SJSA1 (cell line): ENCODE results near the gene LRRIQ4. TPM values are rescaled to one million over a fixed set of nuclear protein-coding genes. Genes with fewer than 3 reads are reported as not detected.

Experiments
- DNase-seq, 2 experiments: peaks; one replicate each; pipeline ENCODE4 v3.0.0-alpha.2; 2015 to 2020; ENCODE audit warnings: low spot score in 2 of 2, low read depth in 1 of 2
- H3K27ac ChIP-seq: fragments of 250-450 bp; sonication (Bioruptor Pico); 2 replicates; pipeline ENCODE4 v1.5.1; 2020; ENCODE audit warnings: mild to moderate bottlenecking, moderate library complexity
- H3K27me3 ChIP-seq: fragments of 250-450 bp; sonication (Bioruptor Pico); replicated peaks from 2 replicates; pipeline ENCODE4 v1.5.1; 2020; ENCODE audit warnings: mild to moderate bottlenecking, moderate library complexity
- H3K36me3 ChIP-seq: fragments of 250-450 bp; sonication (Bioruptor Pico); 2 replicates; pipeline ENCODE4 v1.5.1; 2020; ENCODE audit warnings: mild to moderate bottlenecking
- H3K4me1 ChIP-seq: fragments of 250-450 bp; sonication (Bioruptor Pico); replicated peaks from 2 replicates; pipeline ENCODE4 v1.6.1; 2021; ENCODE audit warnings: mild to moderate bottlenecking
- H3K4me3 ChIP-seq: fragments of 250-450 bp; sonication (Bioruptor Pico); 2 replicates; pipeline ENCODE4 v1.5.1; 2020; ENCODE audit warnings: mild to moderate bottlenecking
- H3K9me3 ChIP-seq: fragments of 250-450 bp; sonication (Bioruptor Pico); replicated peaks from 2 replicates; pipeline ENCODE4 v1.5.1; 2020; ENCODE audit warnings: mild to moderate bottlenecking
- total RNA-seq: library from RNA; depleted of rRNA; stranded (reverse); fragments of >200 nt; shearing (Covaris generic); gene quantifications from 2 replicates; pipeline ENCODE4 v1.2.3, GENCODE V29; 2014

Gene LRRIQ4
- total RNA-seq, 1 experiment from 2014 or later = not detected

- DNase-seq = no peak
- Histone ChIP-seq H3K36me3 (no peaks in the 10 kb centered on the region), H3K9me3 (no peaks in the 10 kb centered on the region), H3K4me1 (no peaks in the 10 kb centered on the region), H3K27me3 (0 out of 2 replicates have a peak, but pooled peaks cover 3% of the 10 kb centered on the region), H3K4me3 (no peak overlapping the region), H3K27ac (no peak overlapping the region)
Observed at GRCh38 chr3:169822091-169822490, 9.4 kb downstream of the LRRIQ4 start.

DNA sequence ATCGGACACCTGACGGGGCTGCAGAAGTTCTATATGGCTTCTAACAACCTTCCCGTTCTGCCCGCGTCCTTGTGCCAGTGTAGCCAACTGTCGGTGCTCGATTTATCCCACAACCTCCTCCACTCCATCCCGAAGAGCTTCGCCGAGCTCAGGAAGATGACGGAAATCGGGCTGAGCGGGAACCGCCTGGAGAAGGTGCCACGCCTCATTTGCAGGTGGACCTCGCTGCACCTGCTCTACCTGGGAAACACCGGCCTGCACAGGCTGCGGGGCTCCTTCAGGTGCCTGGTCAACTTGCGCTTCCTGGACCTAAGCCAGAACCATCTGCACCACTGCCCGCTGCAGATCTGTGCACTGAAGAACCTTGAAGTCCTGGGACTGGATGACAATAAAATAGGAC is 9.9 kb downstream of the LRRIQ4 start:
- Histone ChIP-seq H3K27ac (no peak overlapping the region), H3K4me1 (no peaks in the 10 kb centered on the region), H3K9me3 (no peaks in the 10 kb centered on the region), H3K36me3 (no peaks in the 10 kb centered on the region), H3K27me3 (0 out of 2 replicates have a peak, but pooled peaks cover 3% of the 10 kb centered on the region), H3K4me3 (no peak overlapping the region)
- DNase-seq = no peak

GRCh38 chr3:169822983-169823382 is 10.3 kb downstream of the LRRIQ4 start:
- DNase-seq = no peak
- 0 out of 2 replicates have a peak, but pooled peaks cover 3% of the 10 kb centered on the region for H3K27me3 ChIP-seq
- no peaks in the 10 kb centered on the region for H3K36me3 ChIP-seq
- no peak overlapping the region for H3K4me3 ChIP-seq
- H3K9me3 ChIP-seq = no peaks in the 10 kb centered on the region
- no peak overlapping the region for H3K27ac ChIP-seq
- H3K4me1 ChIP-seq = no peaks in the 10 kb centered on the region

DNA sequence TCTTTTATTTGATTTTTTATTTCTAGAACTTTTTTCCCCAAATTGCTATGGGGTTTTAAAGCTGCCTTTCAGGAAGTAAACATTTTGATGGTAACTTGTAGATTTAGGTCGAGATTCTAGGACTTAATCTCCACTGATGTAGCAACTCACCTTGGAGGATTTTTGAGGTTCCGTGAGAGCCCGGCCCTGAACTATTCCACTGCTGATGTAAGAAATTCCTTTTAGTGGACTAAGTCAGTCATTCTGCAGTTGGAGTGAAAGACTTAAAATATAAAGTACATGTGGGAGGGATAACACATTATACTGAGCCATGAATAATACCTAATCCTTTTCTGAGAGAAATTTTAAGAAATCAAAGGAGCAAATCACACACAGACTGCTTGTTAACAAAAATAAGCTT is 12.6 kb downstream of the LRRIQ4 start:
- Histone ChIP-seq H3K4me1 (no peaks in the 10 kb centered on the region), H3K27me3 (no peaks in the 10 kb centered on the region), H3K4me3 (no peak overlapping the region), H3K27ac (no peak overlapping the region), H3K36me3 (no peaks in the 10 kb centered on the region), H3K9me3 (no peaks in the 10 kb centered on the region)
- no peak for DNase-seq

DNA sequence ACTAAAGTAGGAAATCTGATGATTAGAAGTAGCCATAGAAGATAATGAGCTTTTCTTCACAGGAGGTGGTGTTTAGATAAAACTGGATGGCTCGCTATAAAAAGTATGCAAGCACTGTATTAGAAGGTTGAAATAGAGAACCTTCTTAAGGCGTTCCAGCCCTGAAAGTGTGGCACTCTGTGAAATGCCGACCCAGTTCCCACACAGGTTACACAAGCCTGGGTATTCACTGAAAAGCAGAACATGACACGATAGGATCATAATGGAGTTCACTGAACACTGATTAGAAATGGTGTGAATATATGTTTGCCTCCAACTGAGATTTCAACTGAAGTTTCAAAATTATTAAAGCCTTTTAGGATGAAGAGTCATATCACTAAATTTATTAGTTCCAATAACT is 15.0 kb downstream of the LRRIQ4 start:
- H3K4me1 ChIP-seq = no peaks in the 10 kb centered on the region
- no peaks in the 10 kb centered on the region for H3K36me3 ChIP-seq
- no peak overlapping the region for H3K27ac ChIP-seq
- DNase-seq = no peak
- no peaks in the 10 kb centered on the region for H3K9me3 ChIP-seq
- H3K27me3 ChIP-seq = no peaks in the 10 kb centered on the region
- no peak overlapping the region for H3K4me3 ChIP-seq

GRCh38 chr3:169835533-169835932 is 22.9 kb downstream of the LRRIQ4 start:
- no peaks in the 10 kb centered on the region for H3K36me3 ChIP-seq
- H3K27ac ChIP-seq = no peak overlapping the region
- no peak for DNase-seq
- no peaks in the 10 kb centered on the region for H3K9me3 ChIP-seq
- no peak overlapping the region for H3K4me3 ChIP-seq
- H3K27me3 ChIP-seq = no peaks in the 10 kb centered on the region
- no peaks in the 10 kb centered on the region for H3K4me1 ChIP-seq

GRCh38 chr3:169836078-169836941 is 23.6 kb downstream of the LRRIQ4 start:
- Histone ChIP-seq H3K9me3 (no peaks in the 10 kb centered on the region), H3K36me3 (no peaks in the 10 kb centered on the region), H3K27me3 (no peaks in the 10 kb centered on the region), H3K4me1 (no peaks in the 10 kb centered on the region), H3K4me3 (no peak overlapping the region), H3K27ac (no peak overlapping the region)
- DNase-seq = no peak

- DNase-seq = no peak
- Histone ChIP-seq H3K27ac (no peak overlapping the region), H3K4me3 (no peak overlapping the region), H3K27me3 (no peaks in the 10 kb centered on the region), H3K4me1 (no peaks in the 10 kb centered on the region), H3K36me3 (no peaks in the 10 kb centered on the region), H3K9me3 (no peaks in the 10 kb centered on the region)
Observed at GRCh38 chr3:169836942-169837275, 24.2 kb downstream of the LRRIQ4 start.

- no peak for DNase-seq
- no peak overlapping the region for H3K4me3 ChIP-seq
- no peaks in the 10 kb centered on the region for H3K36me3 ChIP-seq
- no peaks in the 10 kb centered on the region for H3K9me3 ChIP-seq
- H3K27ac ChIP-seq = no peak overlapping the region
- H3K27me3 ChIP-seq = no peaks in the 10 kb centered on the region
- no peaks in the 10 kb centered on the region for H3K4me1 ChIP-seq
Observed at GRCh38 chr3:169838511-169839030, 25.9 kb downstream of the LRRIQ4 start.

DNA sequence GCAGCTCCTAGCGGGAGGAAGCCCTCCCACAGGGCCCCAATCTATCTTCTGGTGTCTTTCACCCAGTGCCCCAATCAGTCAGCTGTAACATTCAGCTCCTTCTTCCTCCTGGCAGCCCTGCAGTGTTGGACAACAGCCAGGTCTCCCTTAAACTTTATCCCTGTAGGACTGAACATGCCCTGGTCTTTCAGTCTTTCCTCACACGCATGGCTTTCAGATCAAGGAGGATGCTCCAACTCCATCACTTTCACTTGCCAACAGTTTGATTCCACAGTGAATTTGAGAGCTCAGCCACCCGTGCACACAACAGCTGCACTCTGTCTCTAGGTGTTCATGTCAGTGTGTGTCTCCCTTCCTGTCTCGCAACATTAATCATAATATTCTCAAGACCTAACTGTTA is 28.5 kb downstream of the LRRIQ4 start:
- Histone ChIP-seq H3K36me3 (no peaks in the 10 kb centered on the region), H3K27ac (no peak overlapping the region), H3K4me3 (no peak overlapping the region), H3K27me3 (no peaks in the 10 kb centered on the region), H3K4me1 (no peaks in the 10 kb centered on the region), H3K9me3 (no peaks in the 10 kb centered on the region)
- DNase-seq = no peak

DNA sequence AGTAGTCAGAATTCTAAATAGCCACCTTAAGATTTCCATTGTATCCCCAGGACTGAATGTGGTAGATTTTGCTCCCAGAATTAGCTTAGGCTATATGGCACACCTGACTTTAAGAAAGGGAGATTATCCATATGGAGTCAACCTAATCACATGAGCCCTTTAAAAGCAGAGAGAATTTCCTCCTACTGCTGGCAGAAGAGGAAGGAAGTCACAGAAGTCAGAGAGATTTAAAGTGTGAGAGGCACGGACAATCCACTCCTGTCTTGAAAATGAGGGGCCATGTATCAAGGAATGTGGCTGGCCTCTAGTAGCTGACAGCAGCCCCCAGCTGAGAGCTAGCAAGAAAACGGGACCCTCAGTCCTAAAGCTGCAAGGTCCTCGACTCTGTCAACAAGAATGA is 30.3 kb downstream of the LRRIQ4 start:
- H3K27me3 ChIP-seq = no peaks in the 10 kb centered on the region
- H3K4me1 ChIP-seq = no peaks in the 10 kb centered on the region
- H3K27ac ChIP-seq = no peak overlapping the region
- no peaks in the 10 kb centered on the region for H3K9me3 ChIP-seq
- H3K4me3 ChIP-seq = no peak overlapping the region
- H3K36me3 ChIP-seq = no peaks in the 10 kb centered on the region
- DNase-seq = no peak

- DNase-seq = no peak
- no peaks in the 10 kb centered on the region for H3K27me3 ChIP-seq
- no peak overlapping the region for H3K4me3 ChIP-seq
- no peaks in the 10 kb centered on the region for H3K4me1 ChIP-seq
- no peak overlapping the region for H3K27ac ChIP-seq
- no peaks in the 10 kb centered on the region for H3K9me3 ChIP-seq
- no peaks in the 10 kb centered on the region for H3K36me3 ChIP-seq
Observed at GRCh38 chr3:169846458-169847193, 34.0 kb downstream of the LRRIQ4 start.

DNA sequence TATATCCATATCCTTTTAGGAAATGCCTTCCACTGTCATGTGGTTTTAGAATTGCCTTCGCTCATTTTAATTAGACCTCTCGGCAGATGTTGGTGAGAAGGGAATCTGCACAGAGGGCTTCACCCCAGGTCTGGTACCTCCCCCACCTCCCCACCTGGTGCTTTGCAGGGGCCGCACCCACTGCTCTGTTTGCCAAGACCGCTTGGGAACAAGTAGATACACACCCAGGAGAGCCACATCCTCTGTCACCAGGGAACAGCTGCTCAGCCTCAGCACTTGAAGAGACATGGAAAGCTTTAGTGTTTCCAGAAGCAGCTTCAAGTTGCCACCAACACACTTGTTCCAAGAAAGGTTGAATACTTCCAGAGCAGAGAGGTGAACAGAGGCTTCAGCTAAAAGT is 35.2 kb downstream of the LRRIQ4 start:
- H3K27ac ChIP-seq = no peak overlapping the region
- H3K9me3 ChIP-seq = no peaks in the 10 kb centered on the region
- H3K27me3 ChIP-seq = no peaks in the 10 kb centered on the region
- DNase-seq = no peak
- no peaks in the 10 kb centered on the region for H3K4me1 ChIP-seq
- H3K4me3 ChIP-seq = no peak overlapping the region
- H3K36me3 ChIP-seq = no peaks in the 10 kb centered on the region

- Histone ChIP-seq H3K4me1 (no peaks in the 10 kb centered on the region), H3K27me3 (no peaks in the 10 kb centered on the region), H3K36me3 (no peaks in the 10 kb centered on the region), H3K9me3 (no peaks in the 10 kb centered on the region), H3K4me3 (no peak overlapping the region), H3K27ac (no peak overlapping the region)
- no peak for DNase-seq
Observed at GRCh38 chr3:169848741-169849140, 36.1 kb downstream of the LRRIQ4 start.
